Stimulated activated naive B cell treated with anti-CD40 and anti-IgM and Interleukin-4, amounts not matched to agents 10 μg/mL and 1 μg/mL and 100 μg/mL, for 72 hours (primary cell): Measurements from ENCODE around the gene CFP.

ENCODE experiments used
- ATAC-seq, 2 donors: fragments of 150-1000 bp; cut with Tn5 transposase; replicated peaks; 2 replicates each; pipeline ENCODE4 v1.10.0; 2021; ENCODE audit warnings: moderate library complexity in 1 of 2
- DNase-seq: peaks from one replicate; pipeline ENCODE4 v3.0.0; 2021
- H3K27ac Mint-ChIP-seq: one replicate; pipeline ENCODE4 v1.8.0; 2022; ENCODE audit warnings: mild to moderate bottlenecking, mixed read lengths
- H3K27me3 Mint-ChIP-seq, 2 donors: one replicate each; pipeline ENCODE4 v1.8.0; 2022; ENCODE audit warnings: mixed read lengths in 2 of 2
- H3K36me3 Mint-ChIP-seq, 2 donors: one replicate each; pipeline ENCODE4 v1.8.0; 2022; ENCODE audit warnings: mixed read lengths in 2 of 2, mild to moderate bottlenecking in 1 of 2
- H3K4me1 Mint-ChIP-seq, 2 donors: one replicate each; pipeline ENCODE4 v1.8.0; 2022; ENCODE audit warnings: mixed read lengths in 2 of 2, mild to moderate bottlenecking in 1 of 2
- H3K4me3 Mint-ChIP-seq, 2 donors: one replicate each; pipeline ENCODE4 v1.8.0; 2022; ENCODE audit warnings: mild to moderate bottlenecking in 2 of 2, mixed read lengths in 2 of 2, moderate library complexity in 1 of 2
- H3K9me3 Mint-ChIP-seq, 2 donors: one replicate each; pipeline ENCODE4 v1.8.0; 2022; ENCODE audit warnings: mixed read lengths in 2 of 2, mild to moderate bottlenecking in 1 of 2

CFP gene

DNA sequence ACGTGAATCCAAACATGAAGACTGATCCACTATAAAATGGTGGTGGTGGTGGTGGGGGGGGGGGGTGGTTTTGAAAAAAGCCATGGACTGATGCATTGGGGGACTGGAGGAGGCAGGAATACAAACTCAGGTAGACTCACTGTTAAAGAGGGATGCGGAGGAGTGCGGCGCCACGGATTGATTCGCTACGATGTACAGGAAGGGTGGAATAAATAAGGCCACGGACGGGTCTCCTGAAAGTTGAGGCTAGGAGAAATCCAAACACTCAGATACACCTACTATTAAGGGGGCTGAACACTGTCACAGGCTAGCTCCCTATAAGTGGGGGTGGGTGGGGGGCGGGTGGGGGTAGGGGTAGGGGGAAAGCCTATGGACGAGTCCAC, 20.0 kb upstream of the CFP start:
- H3K4me3 Mint-ChIP-seq = peak overlapping the region; percentile 80 to 86
- DNase-seq (no peak), ATAC-seq (no peak)
- H3K36me3 Mint-ChIP-seq = peaks cover 27 to 40% of the 10 kb centered on the region in 2 donors
- H3K9me3 Mint-ChIP-seq = no peaks in the 10 kb centered on the region
- peaks cover 0 to 2% of the 10 kb centered on the region in 2 donors for H3K27me3 Mint-ChIP-seq
- peak overlapping the region; percentile 92 for H3K27ac Mint-ChIP-seq
- H3K4me1 Mint-ChIP-seq = peaks cover 11 to 43% of the 10 kb centered on the region in 2 donors

DNA sequence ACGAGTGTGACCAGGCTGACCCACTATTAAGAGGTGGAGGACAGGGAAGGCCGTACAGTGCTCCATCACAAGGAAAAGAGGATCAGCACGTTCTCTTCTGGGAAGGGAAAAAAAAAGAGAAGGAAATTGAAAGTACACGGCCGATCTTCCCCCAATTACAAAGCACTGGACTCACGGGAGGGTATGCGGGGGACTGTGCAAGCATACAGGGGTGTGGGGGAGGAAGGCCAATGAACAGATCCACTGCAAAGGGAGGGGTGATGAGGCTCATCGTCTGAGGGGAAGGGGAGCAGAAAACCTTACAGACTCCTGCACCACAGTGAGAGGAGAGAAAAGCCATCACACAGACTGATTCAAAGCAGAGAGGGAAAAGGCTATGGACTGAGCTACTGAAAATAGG, 19.5 kb upstream of the CFP start:
- Mint-ChIP-seq H3K4me1 (peaks cover 14 to 48% of the 10 kb centered on the region in 2 donors), H3K9me3 (no peaks in the 10 kb centered on the region), H3K27ac (peak overlapping the region; percentile 72), H3K36me3 (peaks cover 28 to 45% of the 10 kb centered on the region in 2 donors), H3K27me3 (peaks cover 0 to 7% of the 10 kb centered on the region in 2 donors), H3K4me3 (peak overlapping the region; percentile 80 to 86)
- no peak for DNase-seq
- ATAC-seq = no peak

- no peak for DNase-seq
- Mint-ChIP-seq H3K9me3 (no peaks in the 10 kb centered on the region), H3K27me3 (peaks cover 0 to 9% of the 10 kb centered on the region in 2 donors), H3K4me3 (peak overlapping the region; percentile 26 to 80), H3K4me1 (peaks cover 15 to 49% of the 10 kb centered on the region in 2 donors), H3K27ac (peak overlapping the region; percentile 15), H3K36me3 (peaks cover 26 to 42% of the 10 kb centered on the region in 2 donors)
- no peak for ATAC-seq
Measured at GRCh38 chrX:47648376-47648775, 18.6 kb upstream of the CFP start.

- no peaks in the 10 kb centered on the region for H3K9me3 Mint-ChIP-seq
- DNase-seq (no peak), ATAC-seq (no peak)
- no peak overlapping the region for H3K27ac Mint-ChIP-seq
- peaks cover 0 to 9% of the 10 kb centered on the region in 2 donors for H3K27me3 Mint-ChIP-seq
- peaks cover 17 to 33% of the 10 kb centered on the region in 2 donors for H3K36me3 Mint-ChIP-seq
- H3K4me1 Mint-ChIP-seq = peaks cover 15 to 39% of the 10 kb centered on the region in 2 donors
- H3K4me3 Mint-ChIP-seq = no peak overlapping the region
Measured at GRCh38 chrX:47646636-47647035, 16.9 kb upstream of the CFP start.

- Mint-ChIP-seq H3K4me1 (peaks cover 9 to 29% of the 10 kb centered on the region in 2 donors), H3K27ac (no peak overlapping the region), H3K36me3 (peaks cover 14 to 32% of the 10 kb centered on the region in 2 donors), H3K4me3 (no peak overlapping the region), H3K27me3 (peaks cover 0 to 9% of the 10 kb centered on the region in 2 donors), H3K9me3 (no peaks in the 10 kb centered on the region)
- DNase-seq (no peak), ATAC-seq (no peak)
Measured at GRCh38 chrX:47645530-47645929, 15.8 kb upstream of the CFP start.

DNA sequence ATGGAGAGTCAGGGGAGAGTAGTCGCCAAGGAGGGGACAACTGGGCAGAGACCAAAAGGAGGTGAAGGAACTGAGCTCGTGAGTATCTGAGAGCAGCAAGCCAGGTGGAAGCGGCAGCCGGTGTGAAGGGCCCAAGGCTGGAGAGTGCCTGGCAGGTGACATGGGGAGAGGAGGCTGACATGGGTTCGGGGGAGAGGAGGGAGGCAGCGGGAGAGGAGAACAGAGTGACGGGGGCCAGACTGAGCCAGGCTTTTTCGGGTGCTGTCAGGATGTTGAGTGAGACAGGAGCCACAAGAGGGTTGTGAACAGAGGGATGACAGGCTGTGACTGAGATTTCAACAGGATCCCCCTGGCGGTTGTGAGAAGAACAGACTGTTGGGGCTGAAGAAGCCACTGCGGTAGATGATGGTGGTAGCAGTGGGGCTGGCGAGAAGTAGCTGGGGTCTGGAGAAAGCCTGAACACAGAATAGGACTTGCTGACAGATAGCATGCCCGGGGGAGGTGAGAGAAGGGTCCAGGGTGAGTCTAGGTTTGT, 14.9 kb upstream of the CFP start:
- Mint-ChIP-seq H3K36me3 (peaks cover 23 to 42% of the 10 kb centered on the region in 2 donors), H3K4me1 (peaks cover 9 to 29% of the 10 kb centered on the region in 2 donors), H3K4me3 (no peak overlapping the region), H3K9me3 (no peaks in the 10 kb centered on the region), H3K27ac (no peak overlapping the region), H3K27me3 (peaks cover 0 to 9% of the 10 kb centered on the region in 2 donors)
- ATAC-seq (peak in 1 of 2 donors; percentile 45), DNase-seq (no peak)

DNA sequence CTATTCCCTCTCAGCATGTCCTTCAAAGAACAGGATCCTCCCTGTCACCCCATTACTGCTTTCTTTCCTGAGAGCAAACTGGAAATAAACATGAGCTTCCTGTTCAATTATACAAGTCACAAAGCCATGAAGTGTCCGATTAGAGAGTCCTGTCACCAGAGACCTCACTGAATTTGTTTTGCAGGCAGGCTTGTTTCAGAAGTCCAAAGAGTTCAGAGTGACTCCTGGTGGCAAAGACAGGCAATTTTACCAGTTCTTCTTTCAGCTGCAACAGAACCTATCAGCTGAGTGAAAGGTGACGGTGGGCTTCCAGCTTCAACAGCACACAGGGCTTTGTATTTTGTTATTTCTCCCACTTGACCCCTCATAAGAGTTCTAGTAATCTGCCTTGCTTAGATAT, 14.2 kb upstream of the CFP start:
- Mint-ChIP-seq H3K27me3 (peaks cover 0 to 9% of the 10 kb centered on the region in 2 donors), H3K9me3 (no peaks in the 10 kb centered on the region), H3K27ac (no peak overlapping the region), H3K36me3 (peaks cover 25 to 43% of the 10 kb centered on the region in 2 donors), H3K4me3 (no peak overlapping the region), H3K4me1 (peaks cover 4 to 25% of the 10 kb centered on the region in 2 donors)
- no peak for DNase-seq
- ATAC-seq = no peak

DNA sequence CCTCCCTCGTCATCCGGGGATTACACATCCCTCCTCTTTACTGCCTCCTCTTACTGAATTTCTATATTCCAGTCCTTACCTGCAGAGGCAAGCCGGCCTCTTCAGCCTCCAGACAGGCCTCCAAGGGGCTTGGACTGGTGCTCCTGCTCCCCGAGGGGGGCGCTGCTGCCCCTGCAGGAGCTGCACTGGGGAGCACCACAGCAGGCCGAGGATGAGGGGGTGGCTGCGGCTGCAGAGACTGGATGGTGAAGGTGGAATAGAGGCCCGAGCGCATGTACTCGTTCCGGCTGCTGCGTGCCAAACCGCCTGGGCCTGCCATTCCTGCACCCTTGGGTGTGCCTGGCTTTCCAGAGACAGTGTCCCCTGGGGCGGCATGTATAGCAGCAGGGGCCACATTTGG, 9.1 kb upstream of the CFP start:
- H3K4me1 Mint-ChIP-seq = peaks cover 3 to 27% of the 10 kb centered on the region in 2 donors
- peaks cover 31 to 40% of the 10 kb centered on the region in 2 donors for H3K36me3 Mint-ChIP-seq
- no peak overlapping the region for H3K27ac Mint-ChIP-seq
- no peak for ATAC-seq
- H3K9me3 Mint-ChIP-seq = no peaks in the 10 kb centered on the region
- H3K27me3 Mint-ChIP-seq = no peaks in the 10 kb centered on the region
- DNase-seq = no peak
- H3K4me3 Mint-ChIP-seq = peak overlapping the region in 1 of 2 donors; percentile 25

- ATAC-seq (peak; percentile 94 to 98), DNase-seq (peak; percentile 37)
- H3K36me3 Mint-ChIP-seq = peaks cover 31 to 42% of the 10 kb centered on the region in 2 donors
- H3K4me3 Mint-ChIP-seq = peak overlapping the region; percentile 33 to 84
- no peaks in the 10 kb centered on the region for H3K27me3 Mint-ChIP-seq
- H3K9me3 Mint-ChIP-seq = no peaks in the 10 kb centered on the region
- H3K27ac Mint-ChIP-seq = peak overlapping the region; percentile 9
- H3K4me1 Mint-ChIP-seq = peaks cover 7 to 32% of the 10 kb centered on the region in 2 donors
Measured at GRCh38 chrX:47637546-47638195, 7.9 kb upstream of the CFP start.

DNA sequence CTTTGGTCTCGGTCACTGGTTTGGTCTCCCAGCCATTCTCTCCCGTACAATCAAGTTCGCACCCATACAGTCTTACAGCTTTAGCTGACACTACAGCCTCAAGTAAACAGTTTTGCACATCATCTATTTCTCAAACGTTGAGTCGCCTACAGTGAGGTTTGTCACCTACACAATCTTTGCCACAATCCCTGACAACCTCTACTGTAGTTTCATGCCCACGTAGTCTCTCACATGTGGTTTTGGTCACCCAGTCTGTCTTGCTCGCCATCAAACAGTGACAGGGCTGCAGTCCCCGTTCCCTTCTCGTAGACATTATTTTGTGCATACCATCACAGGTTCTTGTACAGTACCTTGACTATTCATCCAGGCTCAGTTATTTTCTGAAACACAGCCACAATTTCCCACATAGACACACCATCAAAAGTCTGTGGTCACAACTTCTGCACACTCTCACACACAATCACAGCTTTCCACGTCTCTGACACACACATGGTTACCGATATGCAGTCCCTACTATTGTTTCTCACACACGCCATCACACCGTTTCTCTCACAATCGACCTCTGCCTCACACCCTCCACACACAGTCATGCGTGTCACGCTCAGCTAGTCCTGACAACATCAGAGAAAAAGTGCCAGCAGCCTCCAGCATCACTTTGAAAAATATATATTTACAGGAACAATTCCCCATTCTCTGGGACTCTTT, 5.3 kb upstream of the CFP start:
- peaks cover 23 to 31% of the 10 kb centered on the region in 2 donors for H3K36me3 Mint-ChIP-seq
- H3K27ac Mint-ChIP-seq = no peak overlapping the region
- H3K4me3 Mint-ChIP-seq = no peak overlapping the region
- H3K9me3 Mint-ChIP-seq = no peaks in the 10 kb centered on the region
- DNase-seq (no peak), ATAC-seq (no peak)
- peaks cover 13 to 40% of the 10 kb centered on the region in 2 donors for H3K4me1 Mint-ChIP-seq
- H3K27me3 Mint-ChIP-seq = no peaks in the 10 kb centered on the region

- no peak overlapping the region for H3K4me3 Mint-ChIP-seq
- H3K27ac Mint-ChIP-seq = no peak overlapping the region
- ATAC-seq (no peak), DNase-seq (no peak)
- peaks cover 13 to 21% of the 10 kb centered on the region in 2 donors for H3K36me3 Mint-ChIP-seq
- H3K27me3 Mint-ChIP-seq = no peaks in the 10 kb centered on the region
- H3K9me3 Mint-ChIP-seq = no peaks in the 10 kb centered on the region
- peaks cover 19 to 47% of the 10 kb centered on the region in 2 donors for H3K4me1 Mint-ChIP-seq
Measured at GRCh38 chrX:47633689-47634590, 4.2 kb upstream of the CFP start.

DNA sequence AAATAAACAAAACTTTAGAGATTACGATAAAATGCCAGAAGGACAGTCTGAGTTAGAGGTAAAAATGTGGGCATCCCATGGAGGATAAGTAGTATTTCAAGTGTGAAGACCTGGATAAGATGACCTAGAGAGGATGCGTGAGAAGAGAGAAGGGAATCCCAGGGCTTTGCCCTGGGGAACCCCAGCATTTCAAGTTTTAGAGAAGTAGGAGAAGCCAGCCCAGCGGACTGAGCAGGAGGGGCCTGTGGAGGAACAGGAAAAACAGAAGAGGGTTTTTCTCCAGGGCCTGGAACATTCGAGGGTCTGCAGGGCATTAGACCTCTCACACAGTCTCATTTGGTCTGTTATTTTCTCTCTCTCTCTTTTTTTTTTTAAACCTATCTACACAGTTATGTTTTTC, 2.9 kb upstream of the CFP start:
- H3K4me3 Mint-ChIP-seq = no peak overlapping the region
- ATAC-seq (peak in 1 of 2 donors; percentile 41), DNase-seq (no peak)
- peak overlapping the region; percentile 33 for H3K27ac Mint-ChIP-seq
- no peaks in the 10 kb centered on the region for H3K27me3 Mint-ChIP-seq
- peaks cover 29 to 44% of the 10 kb centered on the region in 2 donors for H3K4me1 Mint-ChIP-seq
- H3K36me3 Mint-ChIP-seq = peaks cover 13 to 22% of the 10 kb centered on the region in 2 donors
- no peaks in the 10 kb centered on the region for H3K9me3 Mint-ChIP-seq

DNA sequence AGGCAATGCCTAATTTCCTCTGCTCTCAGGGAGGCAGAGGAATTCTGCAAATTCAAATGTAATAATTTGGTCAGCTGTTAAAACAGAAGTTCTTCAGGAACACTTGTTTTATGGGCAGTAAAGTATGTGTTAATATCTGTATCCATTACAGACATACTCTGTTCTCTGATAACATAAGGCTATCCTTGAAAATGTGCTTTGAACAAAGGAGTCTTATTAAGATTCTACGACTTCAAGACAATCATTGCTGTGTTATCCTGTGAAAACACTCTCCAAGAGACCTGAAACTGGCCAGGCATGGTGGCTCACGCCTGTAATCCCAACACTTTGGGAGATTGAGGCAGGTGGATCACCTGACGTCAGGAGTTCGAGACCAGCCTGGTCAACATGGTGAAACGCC, 1.9 kb upstream of the CFP start:
- no peak overlapping the region for H3K27ac Mint-ChIP-seq
- H3K27me3 Mint-ChIP-seq = no peaks in the 10 kb centered on the region
- peaks cover 8 to 18% of the 10 kb centered on the region in 2 donors for H3K36me3 Mint-ChIP-seq
- DNase-seq = no peak
- no peak for ATAC-seq
- H3K4me1 Mint-ChIP-seq = peaks cover 28 to 35% of the 10 kb centered on the region in 2 donors
- H3K4me3 Mint-ChIP-seq = no peak overlapping the region
- no peaks in the 10 kb centered on the region for H3K9me3 Mint-ChIP-seq

- H3K4me1 Mint-ChIP-seq = peaks cover 28 to 35% of the 10 kb centered on the region in 2 donors
- H3K4me3 Mint-ChIP-seq = peak overlapping the region; percentile 2 to 34
- DNase-seq (peak; percentile 32), ATAC-seq (peak; percentile 69 to 70)
- H3K9me3 Mint-ChIP-seq = no peaks in the 10 kb centered on the region
- H3K27me3 Mint-ChIP-seq = peaks cover 3 to 7% of the 10 kb centered on the region in 2 donors
- H3K36me3 Mint-ChIP-seq = peaks cover 19 to 28% of the 10 kb centered on the region in 2 donors
- peak overlapping the region; percentile 32 for H3K27ac Mint-ChIP-seq
Measured at GRCh38 chrX:47628982-47629381, 748 bp downstream of the CFP start.
